HL-60/S4 treated with phorbol 12-myristate 13-acetate at 8.2 ng/mL for 4 days and 3 days (cell line): ENCODE results near the gene UBN1.

Experiments
- in situ Hi-C: fragments of 300-500 bp; cut with MboI; formaldehyde crosslinking; loops from 2 replicates; pipeline ENCODE4 v1.15.0; 2022; ENCODE audit warnings: low sequenced_read_pairs

UBN1 gene

GRCh38 chr16:4820652-4821051 is 26.6 kb upstream of the UBN1 start:
- in situ Hi-C loops: no loop called here

GRCh38 chr16:4825196-4825595 is 22.1 kb upstream of the UBN1 start:
- in situ Hi-C loops: no loop called here

GRCh38 chr16:4826526-4826925 is 20.8 kb upstream of the UBN1 start:
- in situ Hi-C loops: no loop called here

GRCh38 chr16:4826980-4827379 is 20.3 kb upstream of the UBN1 start:
- in situ Hi-C loops: no loop called here

GRCh38 chr16:4828567-4829321 is 18.5 kb upstream of the UBN1 start:
- in situ Hi-C loops: no loop called here

GRCh38 chr16:4830408-4830807 is 16.9 kb upstream of the UBN1 start:
- in situ Hi-C loops: no loop called here

GRCh38 chr16:4831616-4832015 is 15.7 kb upstream of the UBN1 start:
- in situ Hi-C loops: no loop called here

- in situ Hi-C loops: no loop called here
Measured at GRCh38 chr16:4832698-4833343, 14.5 kb upstream of the UBN1 start.

- in situ Hi-C loops: no loop called here
Measured at GRCh38 chr16:4833584-4833983, 13.7 kb upstream of the UBN1 start.

- in situ Hi-C loops: no loop called here
Measured at GRCh38 chr16:4836727-4837126, 10.6 kb upstream of the UBN1 start.

GRCh38 chr16:4837733-4838501 is 9.4 kb upstream of the UBN1 start:
- in situ Hi-C loops: no loop called here

GRCh38 chr16:4839942-4840341 is 7.3 kb upstream of the UBN1 start:
- in situ Hi-C loops: no loop called here

GRCh38 chr16:4840984-4841383 is 6.3 kb upstream of the UBN1 start:
- in situ Hi-C loops: no loop called here

GRCh38 chr16:4846503-4846900 is 779 bp upstream of the UBN1 start:
- in situ Hi-C loops: no loop called here

GRCh38 chr16:4847774-4848587 is 700 bp downstream of the UBN1 start:
- in situ Hi-C loops: no loop called here

- in situ Hi-C loops: loop anchor here (25.0 kb wide), 1 partner anchor 237 kb away; the partner anchor contains the start of gene EEF2KMT
Measured at GRCh38 chr16:4850211-4850610, 2.9 kb downstream of the UBN1 start.

GRCh38 chr16:4852221-4852872 is 5.1 kb downstream of the UBN1 start:
- in situ Hi-C loops: loop anchor here (25.0 kb wide), 1 partner anchor 235 kb away; the partner anchor contains the start of gene EEF2KMT

- in situ Hi-C loops: loop anchor here (25.0 kb wide), 1 partner anchor 232 kb away; the partner anchor contains the start of gene EEF2KMT
Measured at GRCh38 chr16:4855371-4855770, 8.1 kb downstream of the UBN1 start.

GRCh38 chr16:4855804-4856203 is 8.5 kb downstream of the UBN1 start:
- in situ Hi-C loops: loop anchor here (25.0 kb wide), 1 partner anchor 231 kb away; the partner anchor contains the start of gene EEF2KMT
